CD8-positive, alpha-beta memory T cell (primary cell): ENCODE results near the gene ATP9A. TPM values are rescaled to one million over a fixed set of nuclear protein-coding genes. Genes with fewer than 3 reads are reported as not detected.
"Not testable (repeated sequence)": the region's sequence is repeated elsewhere in the genome, so short reads cannot be mapped to it uniquely, and the experiment has no call there.

Experiments used
- CTCF ChIA-PET: fragments of 350-600 bp; sonication (Branson Sonifier 250); formaldehyde crosslinking; loops from one replicate; lab custom pipeline; 2021; ENCODE audit warnings: antibody characterized with exemption; lab: Charles Lee
- POLR2A ChIA-PET: fragments of 350-600 bp; sonication (Branson Sonifier 250); formaldehyde crosslinking; loops from one replicate; lab custom pipeline; 2021; ENCODE audit warnings: antibody characterized with exemption; lab: Charles Lee
- DNase-seq, 5 donors: peaks; one replicate each; pipeline versions ENCODE4 v3.0.0 to v3.0.0-alpha.2; 2020 to 2022; ENCODE audit warnings: mixed read lengths in 1 of 5
- H3K27ac ChIP-seq: one replicate; pipeline ENCODE4 v1.7.0; 2013; ENCODE audit warnings: low read depth, mild to moderate bottlenecking, low read length, moderate library complexity
- H3K27me3 ChIP-seq: 2 replicates; pipeline ENCODE4 v1.7.0; 2013; ENCODE audit warnings: low read length, mild to moderate bottlenecking; ENCODE audit not compliant: insufficient read depth, poor library complexity, severe bottlenecking
- H3K36me3 ChIP-seq: 2 replicates; pipeline ENCODE4 v1.7.0; 2013; ENCODE audit warnings: mild to moderate bottlenecking, low read length, moderate library complexity; ENCODE audit not compliant: insufficient read depth
- H3K4me1 ChIP-seq: 2 replicates; pipeline ENCODE4 v1.7.0; 2013; ENCODE audit warnings: mild to moderate bottlenecking, low read length, moderate library complexity; ENCODE audit not compliant: insufficient read depth
- H3K4me3 ChIP-seq: 2 replicates; pipeline ENCODE4 v1.7.0; 2013; ENCODE audit warnings: mild to moderate bottlenecking, low read length
- H3K9me3 ChIP-seq: 2 replicates; pipeline ENCODE4 v1.7.0; 2013; ENCODE audit warnings: mild to moderate bottlenecking, low read length
- H3K27ac Mint-ChIP-seq, 8 donors: one replicate each; pipeline ENCODE4 v1.8.0; 2020 to 2021; ENCODE audit warnings: mixed read lengths in 8 of 8, mild to moderate bottlenecking in 6 of 8, inconsistent platforms in 3 of 8, moderate library complexity in 3 of 8
- H3K27me3 Mint-ChIP-seq, 2 donors: one replicate each; pipeline ENCODE4 v1.8.0; 2020 to 2021; ENCODE audit warnings: mixed read lengths in 2 of 2, mild to moderate bottlenecking in 1 of 2, moderate library complexity in 1 of 2
- H3K36me3 Mint-ChIP-seq, 3 donors: one replicate each; pipeline ENCODE4 v1.8.0; 2020 to 2021; ENCODE audit warnings: mixed read lengths in 3 of 3, inconsistent platforms in 1 of 3, mild to moderate bottlenecking in 1 of 3
- H3K4me1 Mint-ChIP-seq, 3 donors: one replicate each; pipeline ENCODE4 v1.8.0; 2020 to 2021; ENCODE audit warnings: mixed read lengths in 3 of 3, inconsistent platforms in 1 of 3, mild to moderate bottlenecking in 1 of 3
- H3K4me3 Mint-ChIP-seq, 7 donors: one replicate each; pipeline ENCODE4 v1.8.0; 2020 to 2021; ENCODE audit warnings: mixed read lengths in 7 of 7, mild to moderate bottlenecking in 6 of 7, moderate library complexity in 4 of 7, inconsistent platforms in 2 of 7
- H3K9me3 Mint-ChIP-seq, 5 donors: one replicate each; pipeline ENCODE4 v1.8.0; 2020 to 2022; ENCODE audit warnings: mixed read lengths in 5 of 5, mild to moderate bottlenecking in 3 of 5, moderate library complexity in 2 of 5, inconsistent platforms in 1 of 5
- polyA plus RNA-seq: library from polyadenylated mRNA; unstranded; fragments of 300-500 nt; fragmentation: Illumina TruSeq; gene quantifications from one replicate; pipeline ENCODE4 v1.2.3, GENCODE V29; 2021
- total RNA-seq, 2 experiments: library from RNA; stranded (reverse); gene quantifications; one replicate each; pipeline ENCODE4 v1.2.3, GENCODE V29; 2021

The ATP9A gene
- total and polyA plus RNA-seq, 3 experiments from 2014 or later = 0.46 to 2.3 (median 2.0) TPM

DNA sequence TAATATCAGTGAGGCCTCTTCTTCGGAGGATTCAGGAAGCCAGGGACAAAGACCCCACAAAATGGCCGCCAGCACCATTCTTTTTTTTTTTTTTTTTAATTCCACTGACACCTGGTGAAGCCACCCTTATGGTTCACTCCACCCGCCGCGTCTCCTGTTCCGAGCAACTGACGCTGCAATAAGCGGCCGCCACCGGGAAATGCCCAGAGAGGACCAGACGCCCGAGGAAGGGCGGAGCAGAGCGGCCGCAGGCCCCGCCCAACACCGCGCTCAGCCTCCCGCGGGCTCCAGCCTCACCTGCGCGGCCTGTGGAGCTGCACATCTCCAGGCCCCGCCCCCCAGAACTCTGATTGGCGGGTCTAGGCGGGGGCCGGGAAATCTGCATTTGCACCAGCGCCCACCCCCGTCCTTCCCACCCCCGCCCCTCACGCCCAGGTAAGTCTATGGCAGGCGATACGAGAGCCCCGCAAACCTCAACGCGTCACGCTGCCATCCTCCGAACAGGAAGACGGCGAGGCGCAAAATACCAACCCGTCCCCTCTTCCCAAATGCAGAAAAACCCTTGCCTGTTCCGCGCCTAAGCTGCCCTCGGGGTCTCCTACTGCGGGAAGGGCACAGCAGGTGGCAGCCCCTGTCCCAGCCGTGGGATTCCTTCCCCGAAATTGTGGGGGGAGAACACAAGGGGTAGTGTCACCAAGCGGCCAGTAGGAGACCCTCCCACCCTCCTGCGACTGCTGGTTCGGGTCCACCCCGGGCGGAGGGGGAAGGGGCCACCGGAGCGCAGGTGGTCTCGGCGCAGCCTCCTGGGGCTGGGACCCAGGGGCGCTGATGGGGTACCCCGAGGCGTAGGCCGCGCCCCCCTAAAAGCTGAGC is 960 bp downstream of the ATP9A start:
- H3K4me3 ChIP-seq = peak overlapping the region; percentile 39
- no peaks in the 10 kb centered on the region for H3K36me3 ChIP-seq
- peaks cover 0 to 2% (median 0%) of the 10 kb centered on the region in 3 donors for H3K36me3 Mint-ChIP-seq
- H3K27me3 ChIP-seq = peaks cover 9% of the 10 kb centered on the region
- H3K4me1 Mint-ChIP-seq = peaks cover 9 to 20% (median 11%) of the 10 kb centered on the region in 3 donors
- DNase-seq = peak in 4 of 5 donors; percentile 17 to 57 (median 35)
- no peak overlapping the region for H3K27ac ChIP-seq
- H3K4me3 Mint-ChIP-seq = peak overlapping the region; percentile 71 to 88 (median 76)
- peaks cover 25 to 27% of the 10 kb centered on the region in 2 donors for H3K27me3 Mint-ChIP-seq
- H3K9me3 Mint-ChIP-seq = no peaks in the 10 kb centered on the region
- peaks cover 5% of the 10 kb centered on the region for H3K4me1 ChIP-seq
- CTCF ChIA-PET = no interaction called here
- no peaks in the 10 kb centered on the region for H3K9me3 ChIP-seq
- POLR2A ChIA-PET = no interaction called here
- H3K27ac Mint-ChIP-seq = peak overlapping the region in 1 of 8 donors; percentile 48

DNA sequence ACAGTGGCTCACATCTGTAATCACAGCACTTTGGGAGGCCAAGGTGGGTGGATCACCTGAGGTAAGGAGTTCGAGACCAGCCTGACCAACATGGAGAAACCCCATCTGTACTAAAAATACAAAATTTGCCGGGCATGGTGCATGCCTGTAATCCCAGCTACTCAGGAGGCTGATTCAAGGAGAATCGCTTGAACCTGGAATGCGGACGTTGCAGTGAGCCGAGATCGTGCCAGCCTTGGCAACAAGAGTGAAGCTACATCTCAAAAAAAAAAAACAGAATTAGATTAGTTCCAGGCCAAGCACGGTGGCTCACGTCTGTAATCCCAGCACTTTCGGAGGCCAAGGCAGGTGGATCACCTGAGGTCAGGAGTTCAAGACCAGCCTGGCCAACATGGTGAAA is 2.8 kb downstream of the ATP9A start:
- POLR2A ChIA-PET, H3K36me3 Mint-ChIP-seq, H3K4me1 ChIP-seq, H3K9me3 ChIP-seq, CTCF ChIA-PET, DNase-seq, H3K36me3 ChIP-seq, H3K4me3 ChIP-seq, H3K27me3 ChIP-seq, H3K9me3 Mint-ChIP-seq, H3K27ac ChIP-seq: not testable (repeated sequence)
- H3K27ac Mint-ChIP-seq = peak overlapping the region in 1 of 8 donors; percentile 29
- H3K27me3 Mint-ChIP-seq = peaks cover 24 to 25% of the 10 kb centered on the region in 2 donors
- peak overlapping the region in 1 of 7 donors; percentile 37 for H3K4me3 Mint-ChIP-seq
- H3K4me1 Mint-ChIP-seq = peaks cover 9 to 20% (median 11%) of the 10 kb centered on the region in 3 donors

DNA sequence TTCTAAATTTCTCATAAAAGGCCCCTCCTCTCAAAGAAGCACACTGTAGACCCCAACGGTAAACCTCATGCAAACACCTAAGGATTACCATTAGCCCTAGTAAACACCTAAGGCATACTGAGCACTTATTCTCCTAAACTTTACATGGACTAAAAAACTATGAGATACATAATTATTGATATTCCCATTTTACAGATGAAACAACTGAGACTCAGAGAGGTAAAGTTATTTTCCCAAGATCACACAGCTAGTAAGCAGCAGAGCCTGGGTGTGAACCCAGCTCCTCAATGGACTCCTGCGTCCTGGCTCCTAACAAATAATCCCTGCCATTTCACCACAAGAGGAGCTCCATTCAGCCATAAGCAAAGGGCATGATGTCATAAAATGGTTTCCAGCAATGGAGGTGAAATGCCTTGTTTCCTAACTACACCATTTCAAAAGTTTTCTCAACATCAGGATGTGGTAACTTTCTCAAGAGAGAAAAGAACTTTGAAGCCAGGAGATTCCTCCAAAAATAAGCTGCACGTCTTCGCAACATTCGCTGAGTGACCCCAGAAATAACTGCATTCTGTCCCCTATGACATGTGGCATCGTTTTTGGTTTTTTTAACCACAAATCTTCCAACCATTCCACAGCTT is 4.1 kb downstream of the ATP9A start:
- Mint-ChIP-seq H3K27ac (no peak overlapping the region), H3K4me3 (peak overlapping the region in 1 of 7 donors; percentile 40), H3K36me3 (peaks cover 0 to 2% (median 0%) of the 10 kb centered on the region in 3 donors), H3K27me3 (peaks cover 16 to 22% of the 10 kb centered on the region in 2 donors), H3K9me3 (no peaks in the 10 kb centered on the region), H3K4me1 (peaks cover 6 to 17% (median 7%) of the 10 kb centered on the region in 3 donors)
- Histone ChIP-seq H3K4me1 (peaks cover 5% of the 10 kb centered on the region), H3K27ac (no peak overlapping the region), H3K4me3 (no peak overlapping the region), H3K36me3 (no peaks in the 10 kb centered on the region), H3K9me3 (no peaks in the 10 kb centered on the region), H3K27me3 (peaks cover 8% of the 10 kb centered on the region)
- CTCF ChIA-PET = no interaction called here
- no peak for DNase-seq
- POLR2A ChIA-PET = no interaction called here

DNA sequence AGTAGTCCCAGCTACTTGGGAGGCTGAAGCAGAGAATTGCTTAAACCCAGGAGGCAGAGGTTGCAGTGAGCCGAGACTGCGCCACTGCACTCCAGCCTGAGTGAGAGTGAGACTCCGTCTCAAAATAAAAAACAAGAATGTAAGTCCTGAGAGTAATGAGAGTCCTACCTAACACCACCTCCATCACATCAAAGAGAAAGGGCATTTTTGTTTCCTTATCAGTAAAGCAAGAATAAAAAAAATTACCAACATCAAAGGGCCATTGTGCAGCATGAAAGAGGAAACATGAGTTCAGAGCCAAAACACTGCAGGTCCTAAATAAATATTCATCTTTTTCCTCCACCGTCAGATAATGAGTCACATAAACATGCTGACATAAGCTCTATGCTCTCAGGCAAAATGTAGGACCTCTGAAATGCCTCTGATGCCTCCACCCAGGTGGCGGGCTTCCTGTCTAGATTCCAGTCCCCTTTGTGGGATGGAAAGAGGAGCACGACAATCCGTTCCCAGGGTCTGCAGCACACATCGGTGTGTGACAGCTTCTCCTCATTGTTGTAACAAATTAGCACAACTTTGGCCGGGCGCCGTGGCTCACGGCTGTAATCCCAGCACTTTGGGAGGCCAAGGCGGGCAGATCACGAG is 7.2 kb downstream of the ATP9A start:
- Mint-ChIP-seq H3K27me3 (peaks cover 10 to 11% of the 10 kb centered on the region in 2 donors), H3K4me1 (no peaks in the 10 kb centered on the region), H3K9me3 (no peaks in the 10 kb centered on the region), H3K4me3 (no peak overlapping the region), H3K36me3 (no peaks in the 10 kb centered on the region), H3K27ac (peak overlapping the region in 1 of 8 donors; percentile 23)
- CTCF ChIA-PET = no interaction called here
- H3K27ac ChIP-seq = no peak overlapping the region
- DNase-seq = no peak
- no peaks in the 10 kb centered on the region for H3K27me3 ChIP-seq
- no peaks in the 10 kb centered on the region for H3K4me1 ChIP-seq
- POLR2A ChIA-PET = no interaction called here
- no peaks in the 10 kb centered on the region for H3K36me3 ChIP-seq
- no peaks in the 10 kb centered on the region for H3K9me3 ChIP-seq
- no peak overlapping the region for H3K4me3 ChIP-seq

DNA sequence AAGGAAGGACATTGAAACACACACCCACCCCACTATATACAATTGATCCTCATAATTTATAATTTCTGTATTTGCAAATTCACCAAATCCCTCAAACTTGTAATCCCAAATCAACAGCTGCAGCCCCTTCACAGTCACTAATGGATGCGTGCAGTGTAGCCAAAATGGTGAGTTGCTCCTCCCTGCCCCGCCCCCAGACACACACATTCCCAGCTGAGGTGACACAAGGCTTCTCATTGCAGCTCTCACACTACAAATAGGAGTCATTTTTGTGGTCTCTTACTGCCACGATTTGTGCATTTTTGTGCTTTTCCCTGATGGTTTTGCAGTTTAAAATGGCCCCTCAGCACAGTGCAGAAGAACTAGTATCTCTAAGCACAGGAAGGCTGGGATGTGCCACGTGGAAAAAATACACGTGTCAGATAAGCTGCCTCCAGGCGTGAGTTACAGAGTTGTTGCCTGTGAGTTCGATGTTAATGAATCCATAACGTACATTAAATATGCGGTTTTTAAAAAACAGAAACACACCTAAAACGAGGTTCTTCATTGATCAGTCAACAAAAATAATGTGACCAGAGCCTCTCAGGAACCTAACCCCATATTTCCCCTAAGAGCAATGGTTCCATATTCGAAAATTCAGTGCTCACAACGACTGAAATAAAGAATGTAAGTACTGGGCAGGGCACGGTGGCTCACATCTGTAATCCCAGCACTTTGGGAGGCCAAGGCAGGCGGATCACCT is 8.2 kb downstream of the ATP9A start:
- no peak for DNase-seq
- Histone ChIP-seq H3K36me3 (no peaks in the 10 kb centered on the region), H3K27ac (no peak overlapping the region), H3K9me3 (no peaks in the 10 kb centered on the region), H3K27me3 (no peaks in the 10 kb centered on the region), H3K4me1 (no peaks in the 10 kb centered on the region), H3K4me3 (no peak overlapping the region)
- Mint-ChIP-seq H3K36me3 (no peaks in the 10 kb centered on the region), H3K4me1 (no peaks in the 10 kb centered on the region), H3K27ac (no peak overlapping the region), H3K27me3 (peaks cover 5 to 8% of the 10 kb centered on the region in 2 donors), H3K9me3 (no peaks in the 10 kb centered on the region), H3K4me3 (no peak overlapping the region)
- POLR2A ChIA-PET = no interaction called here
- CTCF ChIA-PET = no interaction called here

DNA sequence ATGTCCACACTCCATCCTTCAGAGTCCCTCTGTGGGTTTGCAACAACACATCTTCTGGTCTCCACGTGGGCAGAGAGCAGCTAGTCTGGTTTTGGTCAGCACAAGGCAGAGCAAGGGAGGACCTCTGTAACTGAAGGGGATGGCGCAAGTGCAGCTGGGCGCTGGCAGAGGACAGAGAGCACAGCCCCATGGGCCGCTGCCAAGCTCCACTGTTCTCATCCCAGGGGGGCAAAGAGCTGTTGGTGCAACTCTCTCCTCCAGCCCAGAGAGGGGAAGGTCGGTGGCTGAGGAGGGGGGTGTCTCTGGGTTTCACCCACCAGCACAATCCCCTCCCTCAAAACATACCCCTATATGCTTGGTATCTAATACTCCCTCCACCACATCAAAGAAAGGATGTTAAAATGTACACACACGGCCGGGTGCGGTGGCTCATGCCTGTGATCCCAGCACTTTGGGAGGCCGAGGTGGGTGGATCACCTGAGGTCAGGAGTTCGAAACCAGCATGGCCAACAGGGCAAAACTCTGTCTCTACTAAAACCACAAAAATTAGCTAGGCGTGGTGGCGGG is 9.1 kb downstream of the ATP9A start:
- H3K27ac ChIP-seq = no peak overlapping the region
- Mint-ChIP-seq H3K4me1 (no peaks in the 10 kb centered on the region), H3K36me3 (no peaks in the 10 kb centered on the region), H3K9me3 (no peaks in the 10 kb centered on the region), H3K27me3 (peaks cover 4 to 6% of the 10 kb centered on the region in 2 donors), H3K4me3 (no peak overlapping the region), H3K27ac (no peak overlapping the region)
- no peaks in the 10 kb centered on the region for H3K4me1 ChIP-seq
- H3K4me3 ChIP-seq = no peak overlapping the region
- ChIA-PET CTCF (no interaction called here), POLR2A (no interaction called here)
- no peaks in the 10 kb centered on the region for H3K27me3 ChIP-seq
- H3K9me3 ChIP-seq = no peaks in the 10 kb centered on the region
- no peak for DNase-seq
- no peaks in the 10 kb centered on the region for H3K36me3 ChIP-seq

DNA sequence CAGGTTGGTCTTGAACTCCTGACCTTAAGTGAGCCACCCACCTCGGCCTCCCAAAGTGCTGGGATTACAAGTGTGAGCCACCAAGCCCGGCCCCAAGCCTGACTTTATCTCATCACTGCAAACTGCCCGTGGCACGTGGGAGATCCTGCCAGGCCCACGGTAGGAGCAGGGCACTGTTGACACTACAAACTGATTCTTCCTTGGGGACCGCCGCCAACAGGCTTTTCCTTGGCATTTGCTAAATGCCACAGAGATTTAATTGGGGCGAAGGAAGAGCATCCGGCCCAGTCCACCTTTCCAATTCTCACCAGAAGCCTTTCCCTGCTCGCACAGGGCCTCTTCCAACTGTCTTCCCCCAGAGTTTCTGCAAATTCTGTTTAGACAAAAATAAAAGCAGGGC is 11.0 kb downstream of the ATP9A start:
- CTCF ChIA-PET = no interaction called here
- Histone ChIP-seq H3K4me1 (no peaks in the 10 kb centered on the region), H3K4me3 (no peak overlapping the region), H3K9me3 (no peaks in the 10 kb centered on the region), H3K27ac (no peak overlapping the region), H3K27me3 (no peaks in the 10 kb centered on the region), H3K36me3 (no peaks in the 10 kb centered on the region)
- DNase-seq = no peak
- POLR2A ChIA-PET = no interaction called here
- H3K9me3 Mint-ChIP-seq = no peaks in the 10 kb centered on the region
- H3K4me1 Mint-ChIP-seq = no peaks in the 10 kb centered on the region
- peaks cover 1 to 4% of the 10 kb centered on the region in 2 donors for H3K27me3 Mint-ChIP-seq
- H3K27ac Mint-ChIP-seq = peak overlapping the region in 1 of 8 donors; percentile 26
- no peaks in the 10 kb centered on the region for H3K36me3 Mint-ChIP-seq
- no peak overlapping the region for H3K4me3 Mint-ChIP-seq
